Measurements from ENCODE around the gene SERBP1.
"Not testable (repeated sequence)": the region's sequence is repeated elsewhere in the genome, so short reads cannot be mapped to it uniquely, and the experiment has no call there.

Gene SERBP1

GRCh38 chr1:67405473-67406245 is 24.5 kb downstream of the SERBP1 start:
- DNase-seq = no peak

- DNase-seq = no peak
Observed at GRCh38 chr1:67404212-67404620, 26.0 kb downstream of the SERBP1 start.

GRCh38 chr1:67401443-67401842 is 28.8 kb downstream of the SERBP1 start:
- DNase-seq = no peak

GRCh38 chr1:67400029-67400786 is 30.0 kb downstream of the SERBP1 start:
- not testable (repeated sequence) for DNase-seq

- DNase-seq = no peak
Observed at GRCh38 chr1:67399199-67399993, 30.8 kb downstream of the SERBP1 start.

GRCh38 chr1:67394548-67394947 is 35.7 kb downstream of the SERBP1 start:
- DNase-seq = no peak

GRCh38 chr1:67393737-67394136 is 36.5 kb downstream of the SERBP1 start:
- no peak for DNase-seq

GRCh38 chr1:67393240-67393639 is 37.0 kb downstream of the SERBP1 start:
- DNase-seq = no peak

- no peak for DNase-seq
Observed at GRCh38 chr1:67390041-67390887, 39.9 kb downstream of the SERBP1 start.

- no peak for DNase-seq
Observed at GRCh38 chr1:67383999-67384638, 46.1 kb downstream of the SERBP1 start.

GRCh38 chr1:67382292-67382691 is 47.9 kb downstream of the SERBP1 start:
- DNase-seq = no peak

GRCh38 chr1:67381154-67381553 is 49.0 kb downstream of the SERBP1 start:
- DNase-seq = no peak

GRCh38 chr1:67377253-67377652 is 52.9 kb downstream of the SERBP1 start:
- no peak for DNase-seq

- DNase-seq = no peak
Observed at GRCh38 chr1:67376381-67376780, 53.8 kb downstream of the SERBP1 start.

GRCh38 chr1:67372898-67373297 is 57.3 kb downstream of the SERBP1 start:
- DNase-seq = no peak

- DNase-seq = no peak
Observed at GRCh38 chr1:67372136-67372535, 58.1 kb downstream of the SERBP1 start.

- no peak for DNase-seq
Observed at GRCh38 chr1:67371681-67372080, 58.5 kb downstream of the SERBP1 start.

- no peak for DNase-seq
Observed at GRCh38 chr1:67371043-67371442, 59.2 kb downstream of the SERBP1 start.

GRCh38 chr1:67368046-67368514 is 62.1 kb downstream of the SERBP1 start:
- DNase-seq = no peak

GRCh38 chr1:67367370-67368045 is 62.7 kb downstream of the SERBP1 start:
- DNase-seq = no peak

- no peak for DNase-seq
Observed at GRCh38 chr1:67361641-67362040, 68.6 kb downstream of the SERBP1 start.
